Body of pancreas (tissue), 4 donors: ENCODE measurements around the gene MAB21L4. TPM values are rescaled to one million over a fixed set of nuclear protein-coding genes. Genes with fewer than 3 reads are reported as not detected.

Experiments
- ATAC-seq: fragments of 150-250 bp; one replicate; pipeline ENCODE4 v1.9.1; 2016
- DNase-seq, 4 donors: peaks; one replicate each; pipeline ENCODE4 v3.0.0-alpha.2; 2019
- H3K27ac ChIP-seq, 4 donors: fragments of 200-600 bp; sonication (generic); 1 replicate in 3 of 4; 2 replicates in 1 of 4; pipeline versions ENCODE4 v1.5.1 to v1.6.1; 2016 to 2019; ENCODE audit warnings: mild to moderate bottlenecking in 1 of 4, mixed read lengths in 1 of 4, moderate library complexity in 1 of 4
- H3K27me3 ChIP-seq, 2 donors: fragments of 200-600 bp; sonication (generic); one replicate each; pipeline ENCODE4 v1.6.0; 2016; ENCODE audit warnings: mild to moderate bottlenecking in 1 of 2
- H3K36me3 ChIP-seq, 2 donors: fragments of 200-600 bp; sonication (generic); replicated peaks in 1 of 2; 2 replicates each; pipeline ENCODE4 v1.5.1; 2016; ENCODE audit warnings: low read depth in 2 of 2; ENCODE audit not compliant: insufficient read depth in 1 of 2
- H3K4me1 ChIP-seq: fragments of 200-600 bp; sonication (generic); one replicate; pipeline ENCODE4 v1.6.0; 2016
- H3K4me3 ChIP-seq, 2 donors: fragments of 200-600 bp; sonication (generic); 1 replicate in 1 of 2; 2 replicates in 1 of 2; pipeline ENCODE4 v1.5.1; 2016 to 2019
- H3K9me3 ChIP-seq, 3 donors: fragments of 200-600 bp; sonication (generic); 1 replicate in 2 of 3; 2 replicates in 1 of 3; pipeline ENCODE4 v1.5.1; 2016
- CTCF ChIP-seq, 7 experiments: fragments of 450-650 bp in 4 of 7; fragments of 200-600 bp in 3 of 7; sonication (generic) in 3 of 7; IDR thresholded peaks; one replicate each; pipeline ENCODE4 v1.5.1; 2016 to 2019; ENCODE audit warnings: antibody characterized with exemption in 7 of 7
- POLR2A ChIP-seq, 3 donors: fragments of 450-650 bp; IDR thresholded peaks; one replicate each; pipeline ENCODE4 v1.6.1; 2016; ENCODE audit warnings: antibody characterized with exemption in 3 of 3, mild to moderate bottlenecking in 2 of 3
- WGBS, 2 donors: methylation state at CpG; one replicate each; pipeline ENCODE4 v1.1.5; 2017; 5-methylcytosine and 5-hydroxymethylcytosine counted together
- intact Hi-C: fragments of 100-400 bp; cut with DNase I; formaldehyde crosslinking; loops from one replicate; pipeline ENCODE4 v1.15.1; 2023
- total RNA-seq, 2 donors: library from RNA; depleted of rRNA; stranded (reverse); fragments of >200 nt; gene quantifications; one replicate each; pipeline ENCODE4 v1.1.0, GENCODE V29; 2016

Gene MAB21L4
- total RNA-seq, 2 donors from 2014 or later = 0.26 TPM; not detected in 1

GRCh38 chr2:240872317-240873097 is 23.4 kb downstream of the MAB21L4 start:
- H3K4me3 ChIP-seq = no peak overlapping the region
- 85 to 86% methylated on average over 12 to 16 of the region's 17 CpGs for WGBS, 2 donors
- DNase-seq (no peak), ATAC-seq (no peak)
- no peak overlapping the region for H3K27ac ChIP-seq
- intact Hi-C loops = no loop called here
- H3K9me3 ChIP-seq = no peaks in the 10 kb centered on the region
- TF ChIP-seq CTCF (IDR thresholded peaks at IDR 0.05) = no peak
- no peak for TF ChIP-seq POLR2A (IDR thresholded peaks at IDR 0.05)
- H3K36me3 ChIP-seq = no peaks in the 10 kb centered on the region
- no peaks in the 10 kb centered on the region for H3K4me1 ChIP-seq
- no peaks in the 10 kb centered on the region for H3K27me3 ChIP-seq

GRCh38 chr2:240871071-240871958 is 24.6 kb downstream of the MAB21L4 start:
- no peak for TF ChIP-seq POLR2A (IDR thresholded peaks at IDR 0.05)
- no peak for TF ChIP-seq CTCF (IDR thresholded peaks at IDR 0.05)
- Histone ChIP-seq H3K27me3 (no peaks in the 10 kb centered on the region), H3K9me3 (no peaks in the 10 kb centered on the region), H3K4me3 (no peak overlapping the region), H3K27ac (no peak overlapping the region), H3K36me3 (no peaks in the 10 kb centered on the region), H3K4me1 (no peaks in the 10 kb centered on the region)
- no peak for ATAC-seq
- intact Hi-C loops = no loop called here
- 77 to 83% methylated on average over 7 to 15 of the region's 16 CpGs for WGBS, 2 donors
- no peak for DNase-seq

GRCh38 chr2:240869956-240870875 is 25.7 kb downstream of the MAB21L4 start:
- H3K27me3 ChIP-seq = no peaks in the 10 kb centered on the region
- no peak overlapping the region for H3K27ac ChIP-seq
- H3K4me3 ChIP-seq = no peak overlapping the region
- intact Hi-C loops = no loop called here
- no peaks in the 10 kb centered on the region for H3K36me3 ChIP-seq
- DNase-seq = no peak
- no peak for ATAC-seq
- 72 to 77% methylated on average over 8 to 15 of the region's 15 CpGs for WGBS, 2 donors
- H3K9me3 ChIP-seq = no peaks in the 10 kb centered on the region
- no peaks in the 10 kb centered on the region for H3K4me1 ChIP-seq
- TF ChIP-seq POLR2A (IDR thresholded peaks at IDR 0.05) (no peak), CTCF (IDR thresholded peaks at IDR 0.05) (no peak)

GRCh38 chr2:240869109-240869955 is 26.6 kb downstream of the MAB21L4 start:
- ATAC-seq = no peak
- TF ChIP-seq POLR2A (IDR thresholded peaks at IDR 0.05) (no peak), CTCF (IDR thresholded peaks at IDR 0.05) (no peak)
- Histone ChIP-seq H3K9me3 (no peaks in the 10 kb centered on the region), H3K4me1 (no peaks in the 10 kb centered on the region), H3K27me3 (no peaks in the 10 kb centered on the region), H3K27ac (no peak overlapping the region), H3K4me3 (no peak overlapping the region), H3K36me3 (no peaks in the 10 kb centered on the region)
- WGBS, 2 donors = 87 to 90% methylated on average over 19 to 21 of the region's 25 CpGs
- intact Hi-C loops = no loop called here
- DNase-seq = no peak
